ENCODE data around the gene KIAA1328. TPM values are rescaled to one million over a fixed set of nuclear protein-coding genes. Genes with fewer than 3 reads are reported as not detected.

Gene KIAA1328
- total RNA-seq, 3 donors from 2014 or later = 6.0 to 9.8 (median 7.4) TPM

DNA sequence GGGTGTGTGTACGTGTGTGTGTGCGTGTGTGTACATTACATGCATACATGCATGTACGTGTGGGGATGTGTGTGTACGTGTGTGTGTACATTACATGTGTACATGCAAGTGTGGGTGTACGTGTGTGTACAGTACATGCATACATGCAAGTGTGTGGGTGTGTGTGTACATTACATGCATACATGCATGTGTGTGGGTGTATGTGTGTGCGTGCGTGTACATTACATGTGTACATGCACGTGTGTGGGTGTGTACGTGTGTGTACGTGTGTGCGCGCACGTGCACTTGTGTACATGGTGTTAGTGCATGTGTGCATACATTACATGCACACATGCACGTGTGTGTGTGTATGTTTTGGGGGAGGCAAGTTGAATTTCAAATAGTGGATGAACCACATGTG is 436.0 kb downstream of the KIAA1328 start:
- H3K4me3 ChIP-seq = no peak overlapping the region
- no peaks in the 10 kb centered on the region for H3K9me3 ChIP-seq
- H3K36me3 ChIP-seq (ENCODE audit: low read depth) = no peaks in the 10 kb centered on the region
- ATAC-seq (no peak), DNase-seq (no peak)
- TF ChIP-seq, protein P1, sequence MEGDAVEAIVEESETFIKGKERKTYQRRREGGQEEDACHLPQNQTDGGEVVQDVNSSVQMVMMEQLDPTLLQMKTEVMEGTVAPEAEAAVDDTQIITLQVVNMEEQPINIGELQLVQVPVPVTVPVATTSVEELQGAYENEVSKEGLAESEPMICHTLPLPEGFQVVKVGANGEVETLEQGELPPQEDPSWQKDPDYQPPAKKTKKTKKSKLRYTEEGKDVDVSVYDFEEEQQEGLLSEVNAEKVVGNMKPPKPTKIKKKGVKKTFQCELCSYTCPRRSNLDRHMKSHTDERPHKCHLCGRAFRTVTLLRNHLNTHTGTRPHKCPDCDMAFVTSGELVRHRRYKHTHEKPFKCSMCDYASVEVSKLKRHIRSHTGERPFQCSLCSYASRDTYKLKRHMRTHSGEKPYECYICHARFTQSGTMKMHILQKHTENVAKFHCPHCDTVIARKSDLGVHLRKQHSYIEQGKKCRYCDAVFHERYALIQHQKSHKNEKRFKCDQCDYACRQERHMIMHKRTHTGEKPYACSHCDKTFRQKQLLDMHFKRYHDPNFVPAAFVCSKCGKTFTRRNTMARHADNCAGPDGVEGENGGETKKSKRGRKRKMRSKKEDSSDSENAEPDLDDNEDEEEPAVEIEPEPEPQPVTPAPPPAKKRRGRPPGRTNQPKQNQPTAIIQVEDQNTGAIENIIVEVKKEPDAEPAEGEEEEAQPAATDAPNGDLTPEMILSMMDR (IDR thresholded peaks at IDR 0.05) = no peak
- intact Hi-C loops (cut with DNase I, micrococcal nuclease) = no loop called here
- H3K4me1 ChIP-seq (ENCODE audit: low read depth) = no peaks in the 10 kb centered on the region

DNA sequence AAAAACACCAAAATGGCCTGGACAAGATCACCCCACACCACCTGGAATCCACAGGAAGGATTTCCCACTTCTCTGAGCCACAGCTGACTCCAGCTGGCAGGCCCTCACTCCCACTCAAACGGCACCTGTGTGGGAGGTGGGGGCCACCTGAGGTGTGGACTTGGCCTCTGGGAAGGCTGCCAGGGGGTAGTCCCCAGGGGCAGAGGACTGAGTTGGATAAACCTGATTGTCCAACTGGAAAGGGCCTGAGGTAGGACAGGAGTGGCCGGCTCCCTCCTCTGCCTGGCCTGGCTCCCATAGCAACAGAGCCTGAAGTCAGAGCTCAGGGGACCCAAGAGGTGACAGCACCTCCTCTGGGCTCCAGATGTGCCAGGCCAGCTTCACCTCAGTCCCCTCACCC is 436.5 kb downstream of the KIAA1328 start:
- Histone ChIP-seq H3K4me3 (no peak overlapping the region), H3K4me1 (ENCODE audit: low read depth) (no peaks in the 10 kb centered on the region), H3K36me3 (ENCODE audit: low read depth) (no peaks in the 10 kb centered on the region), H3K9me3 (no peaks in the 10 kb centered on the region)
- TF ChIP-seq, protein P1 (IDR thresholded peaks at IDR 0.05) = no peak
- intact Hi-C loops (cut with DNase I, micrococcal nuclease) = no loop called here
- DNase-seq = no peak
- ATAC-seq = no peak

DNA sequence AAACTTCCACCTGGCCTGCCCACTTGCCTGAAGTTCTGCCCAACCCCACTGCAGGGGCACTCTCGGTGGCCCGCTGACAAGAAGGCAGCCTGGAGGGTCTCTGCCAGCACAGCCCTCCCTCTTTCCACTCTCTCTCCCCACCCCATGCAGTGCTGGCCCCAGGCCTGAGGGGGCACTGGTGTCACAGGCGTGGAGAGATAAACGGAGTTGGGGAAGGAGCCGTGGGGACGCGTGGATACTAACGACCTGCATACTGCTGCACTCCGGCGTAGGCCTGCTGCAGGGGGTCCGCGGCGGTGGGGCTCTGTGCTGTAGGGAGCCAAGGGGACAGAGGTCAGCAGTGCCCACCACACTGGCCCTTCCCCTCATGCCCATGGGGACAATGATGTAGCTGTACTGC is 437.4 kb downstream of the KIAA1328 start:
- no peak for ATAC-seq
- no peaks in the 10 kb centered on the region for H3K36me3 ChIP-seq (ENCODE audit: low read depth)
- TF ChIP-seq, protein P1 (IDR thresholded peaks at IDR 0.05) = no peak
- no peaks in the 10 kb centered on the region for H3K4me1 ChIP-seq (ENCODE audit: low read depth)
- DNase-seq = no peak
- no peaks in the 10 kb centered on the region for H3K9me3 ChIP-seq
- no peak overlapping the region for H3K4me3 ChIP-seq
- intact Hi-C loops (cut with DNase I, micrococcal nuclease) = no loop called here

DNA sequence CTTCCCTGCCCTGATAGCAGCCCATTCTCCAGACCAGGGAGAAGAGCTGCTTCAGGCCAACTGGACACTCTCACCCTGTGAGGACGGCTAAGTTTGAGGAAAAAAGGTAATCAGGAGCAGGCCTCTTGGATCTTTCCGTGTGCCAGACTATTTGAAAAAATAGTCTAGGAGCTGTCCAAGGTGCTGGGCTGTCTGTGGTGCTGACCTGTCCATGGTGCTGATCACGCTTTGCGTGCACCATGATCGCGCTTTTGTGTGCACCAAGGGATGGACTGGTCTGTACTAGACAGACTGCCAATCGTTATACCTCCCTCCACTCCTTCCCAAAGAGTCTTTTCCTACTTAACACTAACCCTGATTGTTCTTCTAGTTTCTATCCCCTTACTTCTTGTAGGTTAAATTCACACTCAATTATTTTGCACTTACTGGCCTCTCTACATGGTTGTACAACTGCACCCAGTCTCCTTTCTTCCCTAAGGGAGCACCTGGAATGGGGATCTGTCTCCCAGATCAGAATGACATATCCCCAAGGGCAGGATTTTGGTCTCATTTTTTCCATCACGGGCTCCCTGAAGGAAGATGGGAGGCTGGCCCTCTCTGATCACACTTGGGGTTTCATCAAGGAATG is 441.2 kb downstream of the KIAA1328 start:
- H3K9me3 ChIP-seq = no peaks in the 10 kb centered on the region
- no peak overlapping the region for H3K4me3 ChIP-seq
- TF ChIP-seq, protein P1 (IDR thresholded peaks at IDR 0.05) = no peak
- ATAC-seq (peak; percentile 74), DNase-seq (peak in 2 of 3 donors; percentile 36 to 81)
- no peaks in the 10 kb centered on the region for H3K36me3 ChIP-seq (ENCODE audit: low read depth)
- H3K4me1 ChIP-seq (ENCODE audit: low read depth) = no peaks in the 10 kb centered on the region
- intact Hi-C loops (cut with DNase I, micrococcal nuclease) = no loop called here

DNA sequence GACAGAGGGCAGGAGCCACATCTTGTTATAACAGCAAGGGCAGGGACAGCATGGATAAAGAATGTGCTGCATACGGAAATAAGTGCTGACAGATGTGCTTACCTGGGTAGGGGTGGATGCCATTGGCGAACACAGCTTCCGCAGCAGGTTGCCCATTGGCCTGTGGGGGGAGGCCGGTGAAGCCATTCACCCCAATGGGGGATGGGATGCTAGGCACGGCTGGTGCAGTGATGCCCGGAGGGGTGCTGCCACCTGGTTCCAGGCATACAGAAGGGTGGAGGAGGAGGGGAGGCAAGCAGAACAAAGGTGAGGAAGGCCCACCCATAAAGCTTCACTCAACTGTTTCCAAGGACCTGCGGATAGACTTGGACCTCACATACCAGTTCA is 441.7 kb downstream of the KIAA1328 start:
- Histone ChIP-seq H3K9me3 (no peaks in the 10 kb centered on the region), H3K4me1 (ENCODE audit: low read depth) (no peaks in the 10 kb centered on the region), H3K36me3 (ENCODE audit: low read depth) (no peaks in the 10 kb centered on the region), H3K4me3 (no peak overlapping the region)
- TF ChIP-seq, protein P1 (IDR thresholded peaks at IDR 0.05) = no peak
- intact Hi-C loops (cut with DNase I, micrococcal nuclease) = no loop called here
- DNase-seq (no peak), ATAC-seq (no peak)

DNA sequence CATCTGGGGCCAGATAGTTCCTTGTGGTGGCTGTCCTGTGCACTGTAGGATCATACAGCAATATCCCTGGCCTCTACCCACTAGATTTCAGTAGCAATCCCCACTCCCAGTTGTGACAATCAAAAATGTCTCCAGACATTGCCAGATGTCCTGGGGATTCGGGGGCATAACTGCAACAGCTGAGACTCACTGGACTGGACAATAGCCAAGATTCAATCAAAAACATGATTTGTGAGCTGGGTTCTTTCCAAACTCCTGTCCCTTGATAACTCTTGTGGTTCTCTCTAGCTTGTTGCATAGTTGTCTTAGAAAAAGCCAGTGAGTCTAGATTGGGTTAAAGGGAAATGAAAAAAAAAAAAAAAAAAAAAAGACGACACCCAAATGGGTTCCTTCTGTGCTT is 443.3 kb downstream of the KIAA1328 start:
- TF ChIP-seq, protein P1 (IDR thresholded peaks at IDR 0.05) = no peak
- Histone ChIP-seq H3K4me3 (no peak overlapping the region), H3K9me3 (no peaks in the 10 kb centered on the region), H3K4me1 (ENCODE audit: low read depth) (no peaks in the 10 kb centered on the region), H3K36me3 (ENCODE audit: low read depth) (no peaks in the 10 kb centered on the region)
- no peak for ATAC-seq
- DNase-seq = no peak
- intact Hi-C loops (cut with DNase I, micrococcal nuclease) = no loop called here

Data from mucosa of descending colon (tissue), 3 donors.